Measurements from ENCODE around the gene PUDP.

PUDP gene

GRCh38 chrX:7074148-7074907 is 73.6 kb downstream of the PUDP start:
- no peak for DNase-seq (ENCODE audit: low read depth in 2 of 2)

DNA sequence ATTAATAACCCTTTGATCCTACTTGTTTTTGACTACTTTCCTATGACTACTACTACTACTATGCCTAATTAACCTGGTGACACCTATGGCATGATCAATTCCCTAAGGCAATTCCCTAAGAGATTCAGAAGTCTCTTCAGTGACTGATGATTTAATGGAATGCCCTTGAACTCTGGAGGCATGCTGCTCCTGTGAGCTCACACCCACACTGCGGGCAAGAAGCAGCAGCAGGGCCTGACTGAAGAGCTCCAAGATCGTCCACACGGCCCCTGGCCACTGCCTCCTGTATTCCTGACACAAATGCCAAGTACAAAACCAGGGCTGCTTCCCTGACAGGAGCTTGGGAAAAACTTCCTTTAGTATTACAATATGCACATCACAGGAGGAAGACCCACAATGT is 74.6 kb downstream of the PUDP start:
- DNase-seq (ENCODE audit: low read depth in 2 of 2) = no peak

GRCh38 chrX:7072856-7073255 is 75.1 kb downstream of the PUDP start:
- DNase-seq (ENCODE audit: low read depth in 2 of 2) = no peak

DNA sequence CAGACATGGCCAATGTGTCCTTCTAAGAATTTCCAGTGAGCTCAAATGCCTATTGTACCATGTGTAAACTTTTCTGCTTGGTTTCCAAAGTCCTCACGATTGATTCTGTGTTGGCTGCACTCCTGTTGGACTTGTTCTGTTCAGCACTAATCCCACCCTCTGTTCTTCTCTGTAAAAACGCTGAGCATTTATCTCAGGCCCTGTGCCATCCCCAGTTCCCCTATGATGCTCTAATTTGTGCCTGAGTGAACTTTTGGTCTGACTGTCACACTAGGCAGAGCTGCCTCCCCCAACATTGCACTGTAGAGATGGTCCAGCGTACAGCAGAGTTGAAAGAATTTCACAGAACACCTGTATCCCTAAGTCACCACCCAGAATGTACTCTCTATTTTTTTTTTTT is 76.6 kb downstream of the PUDP start:
- DNase-seq (ENCODE audit: low read depth in 2 of 2) = no peak

DNA sequence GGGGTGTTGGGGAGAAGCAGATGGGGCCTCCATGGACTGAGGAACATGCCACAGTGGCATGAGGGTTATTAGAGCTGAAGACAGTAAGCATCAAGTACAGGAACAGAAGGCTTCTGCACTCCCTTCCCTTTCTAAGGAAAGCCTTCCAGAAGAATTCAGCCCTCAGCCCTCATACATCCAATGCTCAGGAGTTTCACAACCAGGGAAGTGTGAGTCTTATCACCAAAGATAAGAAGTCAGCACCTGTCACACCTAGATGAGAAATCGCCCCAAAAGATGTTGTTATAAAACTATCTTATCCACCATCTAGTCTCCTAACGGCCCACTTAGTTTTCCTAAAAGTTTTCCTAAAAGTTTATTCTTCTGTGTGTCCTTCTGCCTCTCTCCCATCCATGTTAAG is 78.4 kb downstream of the PUDP start:
- DNase-seq (ENCODE audit: low read depth in 2 of 2) = no peak

- no peak for DNase-seq (ENCODE audit: low read depth in 2 of 2)
These were observed 79.0 kb downstream of the PUDP start for GRCh38 chrX:7068939-7069367.

GRCh38 chrX:7067256-7067655 is 80.7 kb downstream of the PUDP start:
- DNase-seq (ENCODE audit: low read depth in 2 of 2) = no peak

DNA sequence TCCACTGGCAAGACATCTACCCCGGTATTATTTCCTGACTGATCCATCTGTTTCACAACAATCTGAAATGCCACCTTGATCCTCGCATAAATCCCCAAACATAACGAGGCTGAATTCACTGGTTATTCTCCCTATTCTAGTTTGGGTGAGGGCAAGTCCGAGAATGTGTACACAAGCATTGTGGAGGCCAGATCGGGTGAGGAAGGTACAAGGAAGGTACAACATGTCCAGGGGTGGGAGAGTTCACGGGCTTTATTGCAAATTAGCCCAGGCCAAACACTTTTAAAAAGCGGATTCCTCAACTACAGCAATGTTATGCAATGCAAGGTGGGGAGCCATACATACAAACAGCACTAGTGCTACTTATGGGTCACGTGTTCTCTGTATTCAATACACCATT is 82.5 kb downstream of the PUDP start:
- DNase-seq (ENCODE audit: low read depth in 2 of 2) = no peak

DNA sequence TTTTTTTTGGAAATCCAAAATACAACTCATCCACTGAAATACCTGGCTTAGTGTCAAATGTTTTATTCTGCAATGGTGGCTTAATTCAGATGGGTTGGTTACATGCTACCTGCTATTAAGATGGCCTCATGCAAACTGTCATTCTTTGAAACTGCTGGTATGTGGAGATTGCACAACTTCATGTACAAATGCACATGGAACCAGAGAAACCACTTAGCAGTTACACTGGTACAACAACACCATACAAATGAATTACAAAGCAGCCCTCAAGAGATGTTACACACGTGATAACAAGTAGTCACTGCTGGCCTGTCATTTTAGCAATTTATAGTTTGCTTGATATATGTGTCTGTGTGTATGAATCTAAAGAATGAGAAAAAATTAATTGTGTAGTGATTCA is 85.0 kb downstream of the PUDP start:
- no peak for DNase-seq (ENCODE audit: low read depth in 2 of 2)

GRCh38 chrX:7062276-7062675 is 85.7 kb downstream of the PUDP start:
- no peak for DNase-seq (ENCODE audit: low read depth in 2 of 2)

DNA sequence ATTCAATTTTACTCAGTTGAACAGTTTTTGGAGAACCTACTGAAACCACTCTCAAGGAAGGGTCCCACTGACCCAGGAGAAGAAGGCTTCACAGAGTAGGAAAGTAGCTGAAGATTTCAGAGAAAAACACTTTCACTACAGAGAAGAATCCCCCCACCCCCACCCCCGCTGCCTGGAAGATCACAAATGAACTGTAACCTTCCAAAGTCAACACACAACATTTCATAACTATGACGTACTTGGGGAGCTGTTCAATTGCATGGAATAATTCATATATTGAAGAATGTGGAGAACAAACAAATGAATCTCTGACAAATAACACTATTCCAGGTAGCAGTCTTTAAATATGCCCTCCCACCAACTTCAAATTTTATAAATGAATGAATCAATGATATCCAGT is 86.5 kb downstream of the PUDP start:
- DNase-seq (ENCODE audit: low read depth in 2 of 2) = no peak

DNA sequence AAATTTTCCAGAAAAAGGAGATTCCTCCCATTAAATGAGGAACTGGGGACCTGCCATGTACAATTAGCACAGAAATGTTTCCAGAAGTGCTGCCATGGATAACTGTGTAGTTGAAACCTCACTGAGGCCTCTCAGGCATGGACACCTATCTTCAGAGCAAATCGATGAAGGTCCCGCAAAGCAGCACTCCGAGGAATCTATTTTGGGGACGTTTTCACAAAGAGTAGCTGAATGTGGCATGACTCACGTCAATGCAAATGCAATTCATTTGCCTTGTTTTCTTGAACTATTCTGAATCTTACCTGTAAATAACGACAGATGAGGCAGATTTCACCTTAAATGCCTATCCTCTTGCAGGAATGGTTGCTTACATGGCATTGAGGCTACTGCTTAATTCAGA is 87.5 kb downstream of the PUDP start:
- DNase-seq (ENCODE audit: low read depth in 2 of 2) = no peak

GRCh38 chrX:7059859-7060258 is 88.1 kb downstream of the PUDP start:
- DNase-seq (ENCODE audit: low read depth in 2 of 2) = no peak

GRCh38 chrX:7059214-7059838 is 88.6 kb downstream of the PUDP start:
- DNase-seq (ENCODE audit: low read depth in 2 of 2) = no peak

DNA sequence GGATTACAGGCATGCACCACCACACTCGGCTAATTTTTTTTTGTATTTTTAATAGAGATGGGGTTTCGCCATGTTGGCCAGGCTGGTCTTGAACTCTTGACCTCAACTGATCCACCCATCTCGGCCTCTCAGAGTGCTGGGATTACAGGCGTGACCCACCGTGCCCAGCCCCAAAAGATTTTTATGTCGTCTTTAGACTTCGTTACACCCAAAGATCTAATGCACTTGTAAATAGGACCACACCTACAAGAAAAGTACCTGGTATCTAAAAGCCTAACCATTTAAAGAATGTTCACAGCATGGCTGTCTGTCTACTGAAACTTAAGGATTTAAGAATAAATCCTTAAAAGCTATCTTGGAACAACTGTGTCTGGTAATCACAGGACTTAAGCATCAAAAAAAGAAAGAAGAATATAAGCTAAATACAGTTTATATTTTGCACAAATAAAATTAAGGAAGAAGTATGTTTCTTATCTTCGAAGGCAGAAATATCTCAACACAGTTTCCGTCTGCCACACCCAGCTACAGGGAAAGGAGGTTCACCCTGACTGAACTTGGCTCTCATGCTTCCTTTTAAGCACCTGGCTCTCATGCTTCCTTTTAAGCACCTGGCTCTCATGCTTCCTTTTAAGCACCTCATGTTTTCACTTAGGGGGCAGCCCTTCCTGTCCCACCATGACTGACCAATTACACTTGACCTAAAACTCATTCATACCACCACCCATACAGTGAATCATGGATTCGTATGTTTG is 92.4 kb downstream of the PUDP start:
- DNase-seq (ENCODE audit: low read depth in 2 of 2) = no peak

DNA sequence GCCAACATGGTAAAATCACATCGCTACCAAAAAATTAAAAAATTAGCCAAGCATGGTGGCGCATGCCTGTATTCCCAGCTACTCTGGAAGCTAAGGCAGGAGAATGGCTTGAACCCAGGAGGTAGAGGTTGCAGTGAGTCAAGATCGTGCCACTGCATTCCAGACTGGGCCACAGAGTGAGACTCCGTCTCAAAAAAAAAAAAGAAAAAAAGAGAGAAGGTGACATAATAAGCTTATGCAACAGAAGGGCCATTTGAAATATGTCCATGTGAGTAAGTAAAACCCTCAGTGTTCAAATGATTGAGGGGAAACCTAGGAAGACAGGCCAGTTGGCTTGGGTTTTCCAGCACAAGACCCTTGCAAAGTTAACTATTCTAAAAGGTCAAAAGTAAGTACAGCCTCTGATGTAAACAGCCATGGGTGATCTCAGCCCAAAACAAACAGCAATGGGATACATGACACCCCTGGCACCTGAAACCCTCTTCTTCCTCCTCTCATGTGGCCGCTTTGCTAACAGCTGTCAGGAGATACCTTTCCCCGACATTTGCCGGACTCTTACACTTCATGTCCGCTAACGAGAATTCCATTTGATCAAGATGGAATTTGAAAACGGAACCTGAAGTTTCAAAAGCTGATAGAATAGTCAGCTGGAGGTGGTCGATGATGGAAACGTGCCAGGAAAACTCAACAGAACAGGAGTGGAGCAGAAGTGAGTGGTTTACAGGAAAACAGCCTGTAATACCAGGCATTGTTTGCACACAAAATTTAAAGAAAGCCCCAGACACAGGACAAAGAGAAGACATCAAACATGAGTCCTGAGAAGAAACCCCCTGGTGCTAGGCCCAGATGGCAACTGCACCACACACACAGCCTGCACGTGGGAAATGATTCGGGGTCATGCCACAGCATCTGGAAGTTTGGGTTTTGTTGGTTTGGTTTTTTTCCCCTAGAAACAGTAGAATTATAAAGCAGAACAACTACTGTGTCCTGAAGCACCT is 93.4 kb downstream of the PUDP start:
- no peak for DNase-seq (ENCODE audit: low read depth in 2 of 2)

GRCh38 chrX:7052541-7052940 is 95.4 kb downstream of the PUDP start:
- DNase-seq (ENCODE audit: low read depth in 2 of 2) = no peak

- no peak for DNase-seq (ENCODE audit: low read depth in 2 of 2)
These were observed 97.7 kb downstream of the PUDP start for GRCh38 chrX:7050271-7050670.

GRCh38 chrX:7047951-7048350 is 100.0 kb downstream of the PUDP start:
- DNase-seq (ENCODE audit: low read depth in 2 of 2) = no peak

DNA sequence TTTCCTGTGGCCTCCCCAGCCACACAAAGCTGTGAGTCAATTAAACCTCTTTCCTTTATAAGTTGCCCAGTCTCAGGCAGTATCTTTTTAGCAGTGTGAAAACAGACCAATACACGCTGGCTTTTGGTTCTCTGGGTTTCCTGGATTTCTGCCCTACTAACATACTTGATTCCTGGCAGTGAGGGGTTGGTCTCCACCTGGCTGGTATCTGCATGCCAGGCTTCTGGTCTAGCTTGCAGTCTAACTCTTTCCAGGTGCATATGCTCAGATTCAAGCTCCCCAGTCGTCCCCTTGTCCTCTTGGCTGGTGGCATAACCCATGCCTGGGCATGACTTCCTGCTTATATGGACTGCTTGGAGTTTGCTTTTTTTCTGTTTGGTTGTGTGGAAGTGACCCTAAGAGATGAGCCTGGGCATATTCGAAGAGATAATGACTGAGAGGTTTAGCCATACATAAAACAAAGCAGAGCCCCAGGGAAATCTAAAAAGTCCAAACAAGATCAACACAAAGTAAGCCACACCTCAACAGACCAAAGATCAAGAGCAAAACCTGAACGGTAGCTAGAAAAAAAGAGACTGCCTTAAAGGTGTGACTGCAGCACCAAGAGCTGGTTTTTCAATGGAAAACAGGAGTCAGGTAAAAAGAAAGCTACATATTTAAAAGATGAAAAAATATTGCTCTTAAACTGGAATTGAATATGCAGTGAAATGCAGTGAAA is 102.6 kb downstream of the PUDP start:
- DNase-seq (ENCODE audit: low read depth in 2 of 2) = no peak

GRCh38 chrX:7043796-7044433 is 104.0 kb downstream of the PUDP start:
- DNase-seq (ENCODE audit: low read depth in 2 of 2) = peak; percentile 36 to 42
